NB4 (cell line): ENCODE data around the gene GMDS.

ENCODE experiments used
- DNase-seq: peaks from one replicate; pipeline ENCODE4 v3.0.0; 2010; ENCODE audit warnings: low read depth
- H3K4me3 ChIP-seq: one replicate; pipeline ENCODE4 v1.5.1; 2011; ENCODE audit warnings: mild to moderate bottlenecking, low read depth, low read length, moderate library complexity
- CTCF ChIP-seq: IDR thresholded peaks from one replicate; pipeline ENCODE4 v1.5.1; 2012; ENCODE audit warnings: low read depth, low read length
- MYC ChIP-seq: IDR thresholded peaks from 2 replicates; pipeline ENCODE4 v1.6.1; 2011; ENCODE audit warnings: low read depth, low read length
- POLR2A ChIP-seq: IDR thresholded peaks from 2 replicates; pipeline ENCODE4 v1.6.1; 2011; ENCODE audit warnings: mild to moderate bottlenecking; ENCODE audit not compliant: insufficient read length; ENCODE audit errors: extremely low read depth
- TF ChIP-seq, protein P1 (sequence below): IDR thresholded peaks from 2 replicates; pipeline ENCODE4 v1.6.1; 2011; ENCODE audit warnings: low read depth, low read length

GMDS gene

DNA sequence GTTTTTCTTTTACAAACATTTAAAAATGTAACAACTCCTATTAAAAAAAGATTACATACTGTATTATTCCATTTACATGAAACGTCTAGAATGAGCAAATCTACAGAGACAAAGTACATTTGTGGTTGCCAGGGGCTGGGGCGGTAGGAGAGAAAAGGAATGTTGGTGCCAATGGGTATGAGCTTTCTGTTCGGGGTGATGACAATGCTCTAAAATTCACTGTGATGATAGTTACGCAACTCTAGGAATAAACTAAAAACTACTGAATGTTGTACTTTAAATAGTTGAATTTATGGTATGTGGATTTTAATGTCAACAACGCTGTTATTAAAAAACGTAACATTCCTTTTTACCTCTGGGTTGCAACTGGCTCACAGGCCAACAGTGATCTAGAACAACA is 211.1 kb downstream of the GMDS start:
- no peak overlapping the region for H3K4me3 ChIP-seq
- TF ChIP-seq, protein P1, sequence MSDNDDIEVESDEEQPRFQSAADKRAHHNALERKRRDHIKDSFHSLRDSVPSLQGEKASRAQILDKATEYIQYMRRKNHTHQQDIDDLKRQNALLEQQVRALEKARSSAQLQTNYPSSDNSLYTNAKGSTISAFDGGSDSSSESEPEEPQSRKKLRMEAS = no peak
- TF ChIP-seq CTCF (no peak), MYC (no peak), POLR2A (no peak)
- no peak for DNase-seq

GRCh38 chr6:2033544-2033943 is 211.9 kb downstream of the GMDS start:
- TF ChIP-seq, protein P1 = no peak
- no peak overlapping the region for H3K4me3 ChIP-seq
- no peak for DNase-seq

DNA sequence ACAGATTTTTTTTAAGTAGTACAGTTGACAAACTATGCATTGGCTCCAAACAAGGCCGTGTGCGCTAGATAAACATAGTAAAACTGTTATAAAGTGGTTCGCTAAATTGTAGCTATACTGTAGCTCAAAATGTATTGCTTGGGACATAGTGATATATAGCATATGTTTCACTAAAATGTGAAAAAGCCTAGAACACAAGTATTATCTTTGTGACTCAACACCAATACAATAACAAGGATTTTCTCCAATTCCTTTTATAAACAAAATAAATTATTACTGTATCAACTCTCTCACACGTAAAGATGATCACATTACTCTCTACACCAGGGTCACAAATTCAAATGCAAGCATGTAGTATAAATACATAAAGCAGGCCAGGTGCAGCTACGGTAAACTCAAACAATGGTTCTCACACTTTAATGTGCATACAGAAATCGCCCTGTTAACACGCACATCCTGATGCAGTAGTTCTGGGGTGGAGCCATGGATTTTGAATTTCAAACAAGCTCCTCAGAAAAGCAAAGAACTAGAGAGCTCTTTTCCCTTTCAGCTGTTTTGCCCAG is 214.6 kb downstream of the GMDS start:
- DNase-seq = no peak
- H3K4me3 ChIP-seq = no peak overlapping the region
- no peak for TF ChIP-seq POLR2A
- TF ChIP-seq, protein P1 = no peak
- no peak for TF ChIP-seq CTCF
- TF ChIP-seq MYC = no peak

DNA sequence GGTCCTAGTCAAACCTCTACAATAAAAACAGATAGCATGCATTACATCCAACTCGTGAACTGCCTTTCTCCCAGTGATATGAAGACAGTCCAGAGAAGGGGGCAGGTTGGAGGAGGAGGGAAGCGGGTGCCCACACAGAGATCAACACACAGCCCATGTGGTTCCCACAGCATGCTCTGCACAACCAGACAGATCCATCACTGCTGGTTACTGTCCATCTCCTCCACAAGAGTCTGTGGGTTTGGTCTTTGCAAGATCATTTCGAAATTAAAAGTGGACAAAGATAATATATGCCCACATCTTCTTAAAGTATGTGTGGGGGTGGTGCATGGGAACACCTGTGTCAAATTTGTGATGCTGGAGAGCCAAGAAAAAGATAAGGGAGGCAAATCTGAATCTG is 215.5 kb downstream of the GMDS start:
- TF ChIP-seq CTCF (no peak), POLR2A (no peak), MYC (no peak)
- TF ChIP-seq, protein P1 = no peak
- DNase-seq = no peak
- H3K4me3 ChIP-seq = no peak overlapping the region

DNA sequence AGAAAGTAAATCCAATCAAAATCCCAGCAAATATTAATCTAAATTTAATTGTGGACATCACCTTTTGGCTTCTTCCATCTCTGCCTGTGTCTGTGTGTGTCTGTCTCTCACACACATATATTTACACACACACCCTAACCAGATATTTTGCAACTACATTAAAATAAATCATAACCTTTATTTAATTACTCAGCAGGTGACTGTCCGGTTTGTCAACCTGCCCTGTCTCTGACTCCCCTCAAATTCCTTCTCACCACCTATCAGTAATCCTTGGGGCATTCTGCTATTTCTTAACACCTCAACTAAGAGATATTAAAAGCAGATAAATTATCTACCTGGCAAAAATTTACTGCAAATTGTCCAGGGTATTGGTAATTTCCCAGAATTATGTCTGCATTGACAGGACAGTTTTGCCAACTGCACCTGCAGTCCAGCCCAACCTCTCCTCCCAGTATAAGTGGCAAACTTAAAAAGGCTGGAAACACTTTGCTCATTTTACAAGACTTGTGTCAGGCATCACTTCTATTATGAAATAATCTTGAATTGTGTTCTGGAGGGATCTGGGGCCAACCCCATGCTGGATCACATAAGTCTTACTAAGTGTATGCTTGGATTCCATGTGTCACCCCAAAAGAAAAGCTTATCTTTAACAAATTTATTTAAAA is 216.1 kb downstream of the GMDS start:
- H3K4me3 ChIP-seq = no peak overlapping the region
- no peak for DNase-seq
- TF ChIP-seq MYC (no peak), POLR2A (no peak), CTCF (no peak)
- TF ChIP-seq, protein P1 = no peak

GRCh38 chr6:2028457-2029038 is 216.9 kb downstream of the GMDS start:
- peak; percentile 50 for DNase-seq
- no peak for TF ChIP-seq MYC
- TF ChIP-seq POLR2A = no peak
- TF ChIP-seq, protein P1 = no peak
- TF ChIP-seq CTCF = no peak
- H3K4me3 ChIP-seq = no peak overlapping the region
